GM21526 (cell line): ENCODE results near the gene ATP5PD.
"Not testable (repeated sequence)": the region's sequence is repeated elsewhere in the genome, so short reads cannot be mapped to it uniquely, and the experiment has no call there.

Source experiments
- ATAC-seq: cut with Tn5 transposase; IDR thresholded peaks from one replicate; pipeline ENCODE4 v1.9.1; 2021; ENCODE audit warnings: moderate library complexity; ENCODE audit not compliant: unreplicated experiment, low FRiP score

Gene ATP5PD

GRCh38 chr17:75059369-75060345 is 12.9 kb upstream of the ATP5PD start:
- no peak for ATAC-seq

GRCh38 chr17:75051941-75052340 is 5.2 kb upstream of the ATP5PD start:
- ATAC-seq: no peak

GRCh38 chr17:75049706-75050105 is 2.9 kb upstream of the ATP5PD start:
- no peak for ATAC-seq

- ATAC-seq: no peak
Observed at GRCh38 chr17:75049057-75049456, 2.3 kb upstream of the ATP5PD start.

GRCh38 chr17:75048249-75048878 is 1.6 kb upstream of the ATP5PD start:
- no peak for ATAC-seq

- ATAC-seq: no peak
Observed at GRCh38 chr17:75047398-75048098, 779 bp upstream of the ATP5PD start.

- not testable (repeated sequence) for ATAC-seq
Observed at GRCh38 chr17:75045946-75046406, 793 bp downstream of the ATP5PD start.

GRCh38 chr17:75044716-75045115 is 2.1 kb downstream of the ATP5PD start:
- ATAC-seq: no peak

GRCh38 chr17:75043789-75044188 is 3.0 kb downstream of the ATP5PD start:
- not testable (repeated sequence) for ATAC-seq

GRCh38 chr17:75041656-75042280 is 5.0 kb downstream of the ATP5PD start:
- no peak for ATAC-seq

GRCh38 chr17:75039238-75039637 is 7.5 kb downstream of the ATP5PD start:
- ATAC-seq: no peak

- no peak for ATAC-seq
Observed at GRCh38 chr17:75036643-75037268, 10.0 kb downstream of the ATP5PD start.

- peak; percentile 38 for ATAC-seq
Observed at GRCh38 chr17:75034236-75034908, 12.4 kb downstream of the ATP5PD start.

- peak; percentile 45 for ATAC-seq
Observed at GRCh38 chr17:75033346-75034235, 13.2 kb downstream of the ATP5PD start.

- no peak for ATAC-seq
Observed at GRCh38 chr17:75032720-75033280, 14.0 kb downstream of the ATP5PD start.

- no peak for ATAC-seq
Observed at GRCh38 chr17:75031972-75032719, 14.6 kb downstream of the ATP5PD start.

GRCh38 chr17:75030161-75030560 is 16.6 kb downstream of the ATP5PD start:
- ATAC-seq: no peak
